ENCODE data around the gene UPF3A.

GRCh38 chr13:114325729-114326128 lies 44.3 kb downstream of the UPF3A start:
- TF ChIP-seq CTCF (conservative IDR thresholded peaks at IDR 0.05) (no peak), ZFX (IDR thresholded peaks at IDR 0.05) (no peak)
